Measurements from ENCODE around the gene SEMA4B.
A peak's percentile ranks its signal among the peaks of the same experiment; 100 is the strongest.
"Not testable (repeated sequence)": the region's sequence is repeated elsewhere in the genome, so short reads cannot be mapped to it uniquely, and the experiment has no call there.

The SEMA4B gene, protein sequence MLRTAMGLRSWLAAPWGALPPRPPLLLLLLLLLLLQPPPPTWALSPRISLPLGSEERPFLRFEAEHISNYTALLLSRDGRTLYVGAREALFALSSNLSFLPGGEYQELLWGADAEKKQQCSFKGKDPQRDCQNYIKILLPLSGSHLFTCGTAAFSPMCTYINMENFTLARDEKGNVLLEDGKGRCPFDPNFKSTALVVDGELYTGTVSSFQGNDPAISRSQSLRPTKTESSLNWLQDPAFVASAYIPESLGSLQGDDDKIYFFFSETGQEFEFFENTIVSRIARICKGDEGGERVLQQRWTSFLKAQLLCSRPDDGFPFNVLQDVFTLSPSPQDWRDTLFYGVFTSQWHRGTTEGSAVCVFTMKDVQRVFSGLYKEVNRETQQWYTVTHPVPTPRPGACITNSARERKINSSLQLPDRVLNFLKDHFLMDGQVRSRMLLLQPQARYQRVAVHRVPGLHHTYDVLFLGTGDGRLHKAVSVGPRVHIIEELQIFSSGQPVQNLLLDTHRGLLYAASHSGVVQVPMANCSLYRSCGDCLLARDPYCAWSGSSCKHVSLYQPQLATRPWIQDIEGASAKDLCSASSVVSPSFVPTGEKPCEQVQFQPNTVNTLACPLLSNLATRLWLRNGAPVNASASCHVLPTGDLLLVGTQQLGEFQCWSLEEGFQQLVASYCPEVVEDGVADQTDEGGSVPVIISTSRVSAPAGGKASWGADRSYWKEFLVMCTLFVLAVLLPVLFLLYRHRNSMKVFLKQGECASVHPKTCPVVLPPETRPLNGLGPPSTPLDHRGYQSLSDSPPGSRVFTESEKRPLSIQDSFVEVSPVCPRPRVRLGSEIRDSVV

DNA sequence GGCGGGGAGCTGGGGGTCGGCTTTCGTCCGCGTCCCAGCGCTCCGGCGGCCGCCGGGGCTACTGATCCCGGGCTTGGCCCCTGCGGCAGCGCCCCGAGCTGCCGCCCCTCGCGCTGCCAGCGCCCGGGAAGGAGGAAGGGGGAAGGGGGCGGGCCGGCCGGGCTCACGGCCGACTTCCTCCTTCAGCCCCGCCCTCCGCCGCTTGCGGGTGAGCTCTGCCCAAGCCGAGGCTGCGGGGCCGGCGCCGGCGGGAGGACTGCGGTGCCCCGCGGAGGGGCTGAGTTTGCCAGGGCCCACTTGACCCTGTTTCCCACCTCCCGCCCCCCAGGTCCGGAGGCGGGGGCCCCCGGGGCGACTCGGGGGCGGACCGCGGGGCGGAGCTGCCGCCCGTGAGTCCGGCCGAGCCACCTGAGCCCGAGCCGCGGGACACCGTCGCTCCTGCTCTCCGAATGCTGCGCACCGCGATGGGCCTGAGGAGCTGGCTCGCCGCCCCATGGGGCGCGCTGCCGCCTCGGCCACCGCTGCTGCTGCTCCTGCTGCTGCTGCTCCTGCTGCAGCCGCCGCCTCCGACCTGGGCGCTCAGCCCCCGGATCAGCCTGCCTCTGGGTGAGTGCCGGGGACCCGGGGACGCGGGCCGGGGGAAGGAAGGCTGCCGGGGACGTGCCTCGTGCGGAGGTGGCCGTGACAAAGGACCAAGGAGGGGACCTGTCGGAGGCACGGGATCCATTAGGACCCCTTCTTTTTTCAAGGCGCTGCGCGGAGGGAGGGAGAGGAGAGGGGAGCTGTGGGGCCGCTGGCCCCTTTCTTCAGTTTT is at the start of gene SEMA4B:
SEMA4B (plus strand) TSS at position 201 of the 814 bp plus-strand sequence; CDS start at position 450, 249 bp downstream.
- DNase-seq (ENCODE audit: low read depth): peak; percentile 66

DNA sequence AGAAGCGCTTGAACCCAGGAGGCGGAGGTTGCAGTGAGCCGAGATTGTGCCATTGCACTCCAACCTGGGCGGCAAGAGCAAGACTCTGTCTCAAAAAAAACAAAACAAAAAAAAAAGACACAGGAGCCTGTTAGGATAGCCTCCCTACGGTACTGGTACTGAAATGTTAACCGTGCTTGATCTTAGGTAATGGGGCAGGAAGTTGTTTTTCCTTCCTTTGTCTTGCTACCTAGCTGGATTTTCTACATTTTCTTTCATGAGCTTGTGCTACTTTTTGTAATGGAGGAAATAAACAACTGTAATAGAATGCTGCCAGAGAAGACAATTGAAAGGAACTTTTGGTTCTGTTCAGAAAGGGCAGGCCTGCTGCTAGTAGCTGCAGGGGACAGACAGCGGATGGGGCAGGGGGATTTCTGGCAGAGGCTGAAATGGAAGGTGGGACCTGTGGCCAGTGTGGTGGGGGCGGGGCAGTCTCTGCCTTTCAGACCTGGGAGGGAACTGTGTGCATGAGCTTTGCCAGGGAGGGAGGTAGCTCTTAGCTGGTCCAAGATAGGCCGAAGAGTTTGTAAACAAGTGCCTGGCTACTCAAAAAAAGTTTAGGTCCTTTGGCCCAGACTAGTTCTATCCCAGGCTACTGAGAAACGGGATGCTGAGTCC is 49.0 kb upstream of the SEMA4B start:
- no peak for DNase-seq (ENCODE audit: low read depth)

DNA sequence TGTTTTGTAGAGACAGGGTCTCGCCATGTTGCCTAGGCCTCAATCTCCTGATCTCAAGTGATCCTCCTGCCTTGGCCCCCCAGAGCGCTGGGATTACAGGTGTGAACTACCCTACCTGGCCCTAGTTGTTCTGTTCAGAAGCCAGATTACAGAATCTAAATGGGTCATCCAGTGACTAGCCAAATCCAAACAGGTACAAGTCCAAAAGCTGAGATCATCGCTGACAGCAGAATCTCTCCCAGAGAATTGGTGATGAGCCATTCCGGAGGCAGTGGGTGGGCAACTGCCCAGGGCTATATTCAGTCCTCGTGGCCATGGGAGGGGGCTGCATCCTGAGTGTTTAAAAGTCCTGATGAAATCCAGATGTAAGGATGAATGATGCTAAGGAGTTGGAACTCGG is 47.5 kb upstream of the SEMA4B start:
- no peak for DNase-seq (ENCODE audit: low read depth)

DNA sequence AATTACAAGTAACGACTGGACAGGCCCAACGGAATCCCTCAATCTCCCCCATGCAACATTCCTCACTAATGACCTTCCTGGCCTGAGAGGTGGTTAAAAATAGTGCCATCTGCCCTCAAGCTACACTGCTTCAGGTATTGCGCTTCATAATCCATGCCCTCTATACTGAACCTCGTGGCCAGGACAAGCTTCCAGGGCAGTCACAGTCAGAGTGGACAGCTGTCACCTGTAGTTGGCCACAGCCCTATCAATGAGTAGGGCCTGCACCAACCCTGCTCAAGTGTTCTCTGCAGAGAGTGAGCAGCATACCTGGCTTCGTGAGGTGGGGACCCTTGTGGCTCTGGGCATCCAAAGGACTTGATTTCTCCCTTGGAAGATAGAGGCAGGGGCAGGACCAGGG is 46.9 kb upstream of the SEMA4B start:
- no peak for DNase-seq (ENCODE audit: low read depth)

DNA sequence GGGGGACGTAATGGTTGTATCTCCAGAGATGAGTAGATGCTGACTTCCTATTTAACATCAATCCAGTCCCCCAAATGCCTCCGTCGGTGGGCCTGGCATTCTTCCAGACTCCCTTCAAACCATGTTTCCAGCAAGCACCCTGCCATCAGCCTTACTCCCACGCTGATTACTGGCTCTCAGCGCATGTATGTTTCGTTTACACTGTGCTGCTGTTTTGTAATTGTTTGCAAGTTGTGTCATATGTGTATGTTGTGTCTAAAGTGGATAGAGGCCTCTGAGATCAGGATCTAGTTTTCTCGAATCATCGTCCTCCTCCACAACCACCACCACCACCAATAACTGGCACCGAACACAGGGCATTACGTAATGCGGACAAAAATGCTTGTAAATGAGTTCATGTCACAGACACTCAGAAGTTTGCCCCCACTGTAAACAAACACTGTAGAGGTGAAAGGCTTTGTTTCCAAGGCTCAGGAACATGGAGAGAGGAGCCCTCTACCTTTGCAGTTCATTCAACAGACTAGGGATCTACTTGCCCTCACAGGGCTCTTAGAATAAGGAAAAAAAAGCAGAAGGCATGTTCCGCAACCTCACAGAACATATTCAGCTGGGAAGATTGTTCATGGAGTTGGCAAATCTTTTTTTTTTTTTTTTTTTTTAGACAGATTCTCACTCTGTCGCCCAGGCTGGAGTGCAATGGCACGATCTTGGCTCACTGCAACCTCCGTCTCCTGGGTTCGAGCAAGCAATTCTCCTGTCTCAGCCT is 46.1 kb upstream of the SEMA4B start:
- DNase-seq (ENCODE audit: low read depth): no peak

DNA sequence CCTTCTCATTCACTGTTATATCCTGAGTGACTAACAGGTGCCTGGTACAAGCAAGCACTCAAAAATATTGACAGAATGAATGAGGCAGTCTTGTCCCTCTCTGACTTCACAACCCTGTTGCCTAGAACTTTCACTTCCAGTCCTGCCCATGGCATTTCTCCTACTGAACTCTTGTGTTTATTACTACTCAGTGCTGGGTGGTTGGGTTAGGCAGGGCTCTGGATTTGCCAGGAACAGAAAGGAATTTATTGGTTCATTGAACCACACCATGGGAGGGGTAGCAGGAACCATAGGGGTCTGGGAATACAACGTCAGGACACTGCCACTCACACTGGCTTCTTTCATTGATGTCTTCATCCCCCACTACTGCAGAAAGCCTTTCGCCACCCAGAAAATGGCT is 41.9 kb upstream of the SEMA4B start:
- DNase-seq (ENCODE audit: low read depth): no peak

DNA sequence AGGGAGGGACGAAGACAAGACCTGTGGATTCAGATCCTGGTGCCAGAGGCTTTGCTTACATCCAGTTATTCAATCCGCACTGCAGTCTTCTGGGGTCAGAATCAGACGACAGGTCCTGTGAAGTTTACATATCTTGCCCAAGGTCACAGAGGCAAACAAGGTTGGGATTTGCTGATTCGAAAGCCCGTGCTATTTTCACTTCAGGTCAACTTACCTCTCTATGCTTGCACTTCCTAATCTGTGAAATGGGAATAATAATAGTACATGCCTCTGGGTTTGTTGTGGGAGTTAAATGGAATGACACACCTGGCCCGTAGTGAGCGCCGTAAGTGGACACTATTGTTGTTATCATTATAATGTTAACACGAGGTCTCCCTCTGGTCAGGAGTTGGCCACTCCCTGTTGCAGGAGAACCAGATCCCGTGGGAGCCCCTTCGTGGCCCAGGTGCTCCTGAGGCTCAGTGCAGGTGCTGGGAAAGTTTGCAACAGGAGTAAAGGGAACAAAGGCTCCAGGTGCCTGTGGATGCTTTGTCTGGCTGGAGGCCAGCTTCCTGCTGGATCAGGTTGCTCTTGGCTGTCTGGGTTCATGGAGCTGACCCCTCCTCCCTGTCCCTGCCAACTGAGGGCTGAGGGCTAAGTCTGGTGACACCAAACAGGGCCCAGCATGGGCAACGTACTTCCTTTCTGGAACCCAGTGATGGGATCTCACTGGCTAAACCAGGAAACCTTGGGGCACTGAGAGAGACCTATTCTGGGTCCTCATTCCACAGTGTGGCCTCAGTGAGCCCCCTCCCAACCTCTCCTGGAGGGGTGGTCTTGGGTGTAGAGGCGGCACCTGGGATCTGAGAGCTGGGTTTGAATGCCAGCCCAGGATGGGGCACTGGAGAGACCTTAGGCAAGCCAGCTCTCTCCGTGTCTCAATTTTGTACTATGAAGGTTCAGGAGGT is 40.1 kb upstream of the SEMA4B start:
- no peak for DNase-seq (ENCODE audit: low read depth)

DNA sequence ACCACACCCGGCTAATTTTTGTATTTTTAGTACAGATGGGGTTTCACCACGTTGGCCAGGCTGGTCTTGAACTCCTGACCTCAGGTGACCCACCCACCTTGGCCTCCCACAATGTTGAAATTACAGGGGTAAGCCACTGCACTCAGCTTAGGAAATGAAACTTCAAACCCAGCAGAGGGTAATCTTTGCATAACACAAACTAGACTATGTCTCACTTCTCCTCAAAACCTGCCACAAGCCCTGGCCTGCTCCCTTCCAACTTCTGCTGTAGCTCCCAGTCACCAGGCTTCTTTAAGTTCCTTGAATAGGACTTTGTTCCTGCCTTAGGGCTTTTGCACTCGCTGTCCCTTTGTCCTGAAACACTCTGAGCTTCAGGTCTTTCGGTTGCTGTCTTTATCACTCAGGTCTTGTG is 39.2 kb upstream of the SEMA4B start:
- no peak for DNase-seq (ENCODE audit: low read depth)

DNA sequence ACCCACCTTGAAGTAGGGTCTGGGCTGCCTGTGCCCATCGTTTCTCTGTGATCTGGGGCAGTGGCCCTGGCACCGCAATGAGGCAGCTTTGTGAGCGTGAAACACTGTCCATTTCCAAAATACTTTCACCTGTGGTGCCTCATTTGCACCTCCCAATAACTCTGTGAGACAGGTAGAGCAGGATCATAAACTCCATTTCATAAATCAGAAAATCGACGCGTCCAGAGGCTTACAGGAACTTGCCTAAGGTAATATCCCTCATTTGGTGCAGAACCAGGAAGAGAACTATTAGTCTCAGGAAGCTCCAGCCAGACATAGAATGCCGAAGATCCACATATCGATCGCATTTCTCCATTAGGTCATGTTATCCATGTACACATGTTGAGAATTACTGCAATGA is 38.2 kb upstream of the SEMA4B start:
- no peak for DNase-seq (ENCODE audit: low read depth)

DNA sequence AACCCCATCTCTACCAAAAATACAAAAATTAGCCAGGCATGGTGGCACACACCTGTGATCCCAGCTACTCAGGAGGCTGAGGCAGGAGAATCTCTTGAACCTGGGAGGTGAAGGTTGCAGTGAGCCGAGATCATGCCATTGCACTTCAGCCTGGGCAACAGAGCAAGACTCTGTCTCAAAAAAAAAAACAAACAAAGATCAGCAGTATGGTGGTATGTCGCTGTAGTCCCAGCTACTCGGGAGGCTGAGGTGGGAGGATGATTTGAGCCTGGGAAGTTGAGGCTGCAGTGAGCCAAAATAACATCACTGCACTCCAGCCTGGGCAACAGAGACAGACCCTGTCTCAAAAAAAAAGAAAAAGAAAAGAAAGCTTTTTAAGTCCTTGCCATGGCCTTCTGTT is 36.9 kb upstream of the SEMA4B start:
- DNase-seq (ENCODE audit: low read depth): not testable (repeated sequence)

DNA sequence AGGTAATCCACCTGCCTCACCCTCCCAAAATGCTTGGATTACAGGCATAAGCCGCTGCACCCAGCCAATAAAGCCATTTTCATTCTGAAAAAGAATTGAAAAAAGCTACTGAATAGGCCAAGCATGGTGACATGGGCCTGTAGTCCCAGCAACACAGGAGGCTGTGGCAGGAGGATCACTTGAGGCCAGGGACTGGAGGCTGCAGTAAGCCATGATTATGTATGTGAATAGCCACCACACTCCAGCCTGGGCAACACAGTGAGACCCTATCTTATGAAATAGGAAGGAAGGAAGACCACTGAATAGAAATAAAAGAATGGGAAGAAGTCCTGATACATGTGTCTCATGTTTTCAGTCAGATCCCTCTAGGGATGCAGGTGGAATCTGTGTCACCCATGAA is 36.0 kb upstream of the SEMA4B start:
- DNase-seq (ENCODE audit: low read depth): no peak

DNA sequence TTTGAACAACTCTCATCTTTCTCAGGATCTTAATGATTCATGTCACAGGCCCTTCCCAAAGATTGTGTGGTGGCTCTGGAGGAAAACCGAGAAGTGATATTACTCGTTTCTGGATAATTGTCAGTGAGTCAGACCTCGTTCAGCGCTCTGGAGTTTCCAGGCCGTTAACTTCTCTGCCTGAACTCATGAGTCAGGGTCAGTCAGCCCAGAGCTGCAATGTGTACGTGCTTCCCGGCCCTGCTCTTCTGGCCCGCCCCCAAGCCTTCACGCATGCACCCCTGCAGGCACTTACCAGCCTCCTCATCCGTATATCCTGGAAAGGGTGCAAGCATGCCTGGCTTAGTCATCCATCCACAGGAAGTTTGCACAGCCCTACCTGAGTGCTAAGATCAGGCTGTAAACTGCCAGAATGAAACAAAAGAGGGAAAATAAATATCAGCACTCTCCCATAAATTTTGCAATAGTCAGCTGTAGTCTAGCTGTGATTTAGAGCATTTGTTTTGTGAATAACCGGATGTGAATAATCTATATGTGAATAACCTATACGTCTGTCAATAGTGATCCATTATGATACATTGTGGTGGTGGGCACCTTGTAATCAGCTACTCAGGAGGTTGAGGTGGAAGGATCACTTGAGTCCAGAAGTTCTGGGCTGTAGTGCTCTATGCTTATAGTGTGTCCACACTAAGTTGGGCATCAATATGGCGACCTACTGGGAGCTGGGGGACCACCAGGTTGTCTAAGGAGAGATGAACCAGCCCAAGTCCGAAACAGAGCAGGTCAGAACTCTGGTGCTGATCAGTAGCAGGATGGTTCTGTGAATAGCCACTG is 35.3 kb upstream of the SEMA4B start:
- no peak for DNase-seq (ENCODE audit: low read depth)

DNA sequence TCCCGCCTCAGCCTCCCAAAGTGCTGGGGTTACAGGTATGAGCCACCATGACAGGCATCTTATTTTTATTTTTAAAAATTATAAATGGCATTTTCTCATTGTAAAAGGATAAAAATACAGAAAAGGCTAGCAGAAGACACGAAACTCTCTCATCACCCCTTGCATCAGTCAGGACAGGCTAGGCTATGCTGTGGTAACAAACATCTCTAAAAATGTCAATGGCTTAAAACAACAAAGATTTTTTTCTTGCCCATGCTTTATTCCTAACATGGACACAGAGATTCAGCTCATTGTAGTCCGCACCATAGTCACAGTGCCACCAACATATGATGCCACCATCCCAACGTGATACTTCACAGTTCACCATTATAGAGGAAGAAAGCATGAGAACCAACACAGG is 34.0 kb upstream of the SEMA4B start:
- DNase-seq (ENCODE audit: low read depth): no peak

DNA sequence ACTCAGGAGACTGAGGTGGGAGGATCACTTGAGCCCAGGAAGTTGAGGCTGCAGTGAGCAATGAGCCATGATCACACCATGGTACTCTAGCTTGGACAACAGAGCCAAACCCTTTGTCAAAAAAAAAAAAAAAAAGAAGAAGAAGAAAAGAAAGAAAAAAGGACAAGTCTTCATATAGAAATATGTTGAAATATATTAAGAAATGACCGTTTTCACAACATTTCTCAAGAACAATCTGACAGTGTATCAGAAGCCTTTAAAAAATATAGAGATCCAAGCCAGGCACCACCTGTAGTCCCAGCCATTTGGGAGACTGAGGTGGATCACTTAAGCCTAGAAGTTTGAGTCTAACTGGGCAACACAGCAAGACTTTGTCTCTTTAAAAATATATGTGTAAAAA is 29.5 kb upstream of the SEMA4B start:
- DNase-seq (ENCODE audit: low read depth): no peak

DNA sequence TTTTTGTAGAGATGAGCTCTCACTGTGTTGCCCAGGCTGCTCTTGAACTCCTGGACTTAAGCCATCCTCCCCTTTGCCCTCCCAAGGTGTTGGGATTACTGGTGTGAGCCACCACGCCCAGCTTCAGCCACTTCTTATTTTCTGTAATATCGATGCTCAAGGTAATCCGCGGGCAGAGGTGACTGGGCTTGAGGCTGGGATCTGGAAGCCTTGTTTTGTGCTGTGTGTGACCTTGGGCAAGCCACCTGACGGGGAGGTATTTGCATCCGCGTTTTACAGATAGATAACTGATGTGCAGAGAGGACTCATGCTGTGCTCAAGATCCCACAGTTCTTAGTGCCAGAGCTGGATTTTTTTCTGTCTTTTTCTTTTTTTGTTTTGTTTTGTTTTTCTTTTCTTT is 27.8 kb upstream of the SEMA4B start:
- no peak for DNase-seq (ENCODE audit: low read depth)

DNA sequence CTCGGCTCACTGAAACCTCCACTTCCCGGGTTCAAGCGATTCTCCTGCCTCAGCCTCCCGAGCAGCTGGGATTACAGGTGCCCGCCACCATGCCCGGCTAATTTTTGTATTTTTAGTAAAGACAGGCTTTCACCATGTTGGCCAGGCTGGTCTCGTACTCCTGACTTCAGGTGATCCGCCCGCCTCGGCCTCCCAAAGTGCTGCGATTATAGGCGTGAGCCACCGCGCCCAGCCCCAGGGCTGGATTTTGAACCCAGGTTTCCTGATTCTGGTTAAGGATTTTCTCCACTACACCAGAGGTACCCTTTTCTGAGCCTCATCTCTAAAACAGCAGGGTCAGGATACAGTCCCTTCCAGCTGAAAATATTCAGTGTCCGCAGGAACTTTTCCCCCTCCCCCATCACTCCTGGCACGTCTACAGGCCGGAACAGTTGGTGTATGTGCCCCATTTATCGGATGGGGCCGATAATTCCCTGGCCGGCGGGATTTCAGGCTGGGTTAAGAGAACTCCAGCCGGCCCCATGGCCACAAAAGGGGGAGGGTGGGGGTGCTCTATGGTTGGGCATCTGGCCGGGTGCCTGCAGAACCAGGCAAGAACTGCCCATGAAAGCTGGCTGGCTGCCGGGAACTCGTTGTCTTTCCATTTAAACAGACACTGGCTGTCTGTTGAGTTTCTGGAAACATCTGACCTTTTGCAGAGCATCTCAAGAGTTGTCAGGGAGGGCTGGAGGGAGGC is 26.8 kb upstream of the SEMA4B start:
- no peak for DNase-seq (ENCODE audit: low read depth)

DNA sequence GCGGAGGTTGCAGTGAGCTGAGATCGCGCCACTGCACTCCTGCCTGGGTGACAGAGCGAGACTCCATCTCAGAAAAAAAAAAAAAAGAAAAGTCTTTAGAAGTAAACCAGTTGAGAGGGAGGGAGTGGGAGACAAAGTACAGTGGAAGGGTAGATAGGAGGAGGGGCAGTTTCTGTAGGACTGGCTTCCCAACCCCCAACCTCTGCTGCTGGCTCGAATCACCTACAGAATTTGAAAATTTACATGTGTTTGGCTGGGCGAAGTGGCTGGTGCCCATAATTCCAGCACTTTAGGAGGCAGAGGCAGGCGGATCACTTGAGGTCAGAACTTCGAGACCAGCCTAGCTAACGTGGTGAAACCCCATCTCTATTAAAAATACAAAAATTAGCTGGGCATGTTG is 24.1 kb upstream of the SEMA4B start:
- no peak for DNase-seq (ENCODE audit: low read depth)

Data from activated T-helper 1 cell treated with Interleukin-2 at 50 U/mL for 16 hours (primary cell).